ENCODE results near the gene TOP3A.

DNA sequence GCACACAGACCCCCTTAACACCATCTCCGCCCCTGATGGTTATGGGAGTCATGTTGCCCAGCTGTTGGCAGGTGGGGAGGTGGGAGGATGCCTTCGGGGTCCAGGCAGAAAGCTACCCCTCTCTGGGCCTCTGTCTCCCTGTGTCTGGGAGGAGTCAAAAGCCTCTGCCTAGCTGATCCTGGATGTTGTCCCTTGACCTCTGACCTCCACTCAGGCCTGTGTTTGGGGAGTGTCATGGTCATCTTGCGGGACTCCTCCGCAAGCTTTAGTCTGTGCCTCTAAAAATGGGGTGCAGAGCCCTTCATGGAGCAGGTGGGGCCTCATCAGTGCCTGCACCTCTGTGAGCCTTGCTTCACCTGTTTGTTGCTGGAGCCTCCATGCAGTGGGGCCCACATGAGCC is 85.5 kb downstream of the TOP3A start:
- TF ChIP-seq CTCF (IDR thresholded peaks at IDR 0.05) (no peak), EZH2 (IDR thresholded peaks at IDR 0.05; ENCODE audit: borderline replicate concordance, insufficient read depth, low read depth, low read length, poor library complexity, severe bottlenecking) (no peak)
